Measurements from ENCODE around the gene TMEM132E.
A peak's percentile ranks its signal among the peaks of the same experiment; 100 is the strongest.

Gene TMEM132E

DNA sequence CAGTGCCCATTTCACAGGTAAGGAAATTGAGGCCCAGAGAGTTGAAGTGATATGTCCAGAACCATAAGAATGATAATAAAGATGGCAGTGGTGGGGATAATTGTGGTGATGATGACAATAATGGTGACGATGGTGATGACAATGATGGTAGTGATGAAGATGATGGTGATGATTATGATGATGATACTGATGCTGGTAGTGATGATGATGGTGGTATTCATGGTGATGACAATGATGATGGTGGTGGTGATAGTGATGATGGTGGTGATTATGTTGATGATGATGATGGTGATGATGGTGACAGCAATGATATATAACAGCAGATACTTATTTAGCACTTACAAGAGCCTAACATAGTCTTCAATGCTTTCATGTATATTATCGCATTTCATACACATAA lies 18.1 kb upstream of the TMEM132E start:
- DNase-seq, result no peak
- TF ChIP-seq GATA1 (IDR thresholded peaks at IDR 0.05; ENCODE audit: low read depth, low read length) (no peak), POLR2A (IDR thresholded peaks at IDR 0.05; ENCODE audit: low read length) (no peak)

DNA sequence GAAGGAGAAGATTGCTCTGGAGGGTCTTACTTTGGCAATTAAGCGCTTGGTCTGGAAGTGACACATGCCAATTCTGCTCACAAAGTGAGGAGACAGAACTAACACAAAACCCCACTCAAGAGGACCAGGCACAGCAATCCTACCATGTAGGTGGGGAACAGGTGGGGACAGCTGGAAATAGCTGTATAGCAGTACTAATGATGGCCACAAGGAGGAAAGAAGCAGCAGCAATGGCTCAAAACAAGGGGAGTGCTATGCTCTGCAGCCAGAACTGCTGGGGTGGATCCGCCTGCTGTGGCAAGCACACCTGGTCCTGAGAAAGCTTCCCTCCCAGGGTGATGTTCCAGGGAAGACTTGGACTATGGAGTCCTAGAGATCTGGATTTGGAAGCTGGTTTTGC lies 17.0 kb upstream of the TMEM132E start:
- no peak for TF ChIP-seq GATA1 (IDR thresholded peaks at IDR 0.05; ENCODE audit: low read depth, low read length)
- no peak for TF ChIP-seq POLR2A (IDR thresholded peaks at IDR 0.05; ENCODE audit: low read length)
- peak; percentile 10 to 15 for DNase-seq

DNA sequence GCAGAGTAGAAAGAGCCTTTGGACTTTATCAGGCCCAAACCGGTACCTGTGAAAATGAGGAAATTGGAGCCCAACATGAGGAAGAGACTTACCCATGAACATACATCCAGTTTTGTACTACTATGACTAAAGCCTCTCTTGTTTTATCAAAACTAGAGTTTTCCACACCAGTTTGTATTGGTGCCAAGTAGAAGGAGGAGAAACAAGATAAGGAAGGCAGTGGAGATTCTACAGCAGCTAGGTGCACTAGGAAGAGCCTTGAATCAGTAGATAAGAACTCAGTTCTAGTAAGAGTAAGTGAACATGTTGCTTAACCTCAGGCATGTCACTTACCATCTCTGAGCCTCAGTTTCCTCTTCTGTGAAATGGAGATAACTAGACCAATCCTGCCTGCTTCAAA lies 13.7 kb upstream of the TMEM132E start:
- DNase-seq, result peak; percentile 45 to 55
- TF ChIP-seq POLR2A (IDR thresholded peaks at IDR 0.05; ENCODE audit: low read length), result no peak
- no peak for TF ChIP-seq GATA1 (IDR thresholded peaks at IDR 0.05; ENCODE audit: low read depth, low read length)

DNA sequence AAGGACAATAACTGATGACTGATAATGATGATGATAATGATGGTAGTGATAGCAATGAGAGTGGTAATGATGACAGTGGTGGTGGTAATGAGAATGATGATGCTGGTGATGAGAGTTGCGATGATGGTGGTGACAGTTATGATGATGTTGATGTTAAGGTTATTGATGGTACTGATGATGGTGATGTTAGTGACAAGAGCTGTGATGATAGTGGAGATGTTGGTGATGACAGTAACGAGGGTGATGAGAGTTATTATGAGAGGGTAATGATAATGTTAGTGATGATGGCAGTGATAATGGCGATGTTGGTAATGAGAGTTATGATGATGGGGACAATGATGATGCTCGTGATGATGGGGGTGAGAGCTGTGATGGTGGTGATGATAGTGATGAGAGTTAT lies 13.2 kb upstream of the TMEM132E start:
- DNase-seq, result no peak
- no peak for TF ChIP-seq GATA1 (IDR thresholded peaks at IDR 0.05; ENCODE audit: low read depth, low read length)
- no peak for TF ChIP-seq POLR2A (IDR thresholded peaks at IDR 0.05; ENCODE audit: low read length)

DNA sequence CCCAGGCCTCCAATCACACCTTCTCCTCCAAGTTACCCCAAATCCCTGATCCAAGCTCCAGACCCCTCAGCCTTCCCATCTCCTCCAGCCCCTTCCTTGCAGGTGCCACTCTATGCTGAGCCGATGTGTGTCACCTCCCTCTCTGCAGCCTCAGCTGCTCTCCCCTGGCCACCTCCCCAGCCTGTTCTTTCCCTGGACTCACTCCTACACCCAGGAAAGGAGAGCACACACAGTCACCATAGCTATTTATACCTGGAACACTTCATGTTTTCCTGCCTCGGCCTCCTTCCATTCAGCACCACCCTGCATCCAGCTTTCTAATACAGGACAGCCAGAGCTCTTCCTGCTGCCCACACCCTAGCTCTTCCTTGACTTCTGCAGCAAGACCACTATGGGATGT lies 12.5 kb upstream of the TMEM132E start:
- no peak for TF ChIP-seq POLR2A (IDR thresholded peaks at IDR 0.05; ENCODE audit: low read length)
- TF ChIP-seq GATA1 (IDR thresholded peaks at IDR 0.05; ENCODE audit: low read depth, low read length), result no peak
- no peak for DNase-seq

DNA sequence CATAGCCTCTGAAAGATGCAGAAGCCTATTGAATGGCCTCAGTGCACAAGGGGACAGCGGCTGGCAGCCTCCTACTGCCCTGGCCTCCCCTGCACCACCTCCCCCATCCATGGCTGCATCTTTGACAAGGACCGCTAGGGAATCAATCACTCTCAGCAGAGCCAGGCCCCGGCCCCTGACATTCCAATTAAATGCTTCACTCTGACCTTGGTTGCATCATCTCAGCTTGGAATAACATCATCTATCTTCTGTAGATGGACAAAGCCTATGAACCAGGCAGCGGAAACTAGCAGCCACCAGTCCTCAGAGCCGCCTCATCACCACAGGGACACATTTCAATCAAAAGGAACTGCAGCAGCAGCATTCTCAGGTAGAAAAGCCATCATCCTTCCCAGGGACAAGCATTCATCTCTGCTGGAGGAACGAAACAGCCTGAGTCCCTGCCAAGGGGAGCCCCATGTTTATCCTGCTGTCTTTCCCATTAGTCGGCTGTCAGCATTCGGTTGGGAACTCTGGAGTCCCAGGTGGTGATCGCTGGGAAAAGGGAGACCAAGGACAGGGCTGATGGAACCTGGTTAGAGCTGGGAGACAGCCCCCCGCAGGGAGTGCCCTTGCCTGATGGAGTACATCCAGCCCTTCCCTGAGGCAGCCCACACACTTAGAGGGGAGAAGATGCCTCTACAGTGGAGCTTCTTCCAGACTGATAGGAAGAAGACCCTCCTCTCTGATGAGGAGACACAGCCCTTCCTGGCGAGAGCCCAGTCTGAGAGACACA lies 11.5 kb upstream of the TMEM132E start:
- DNase-seq, result no peak
- no peak for TF ChIP-seq GATA1 (IDR thresholded peaks at IDR 0.05; ENCODE audit: low read depth, low read length)

DNA sequence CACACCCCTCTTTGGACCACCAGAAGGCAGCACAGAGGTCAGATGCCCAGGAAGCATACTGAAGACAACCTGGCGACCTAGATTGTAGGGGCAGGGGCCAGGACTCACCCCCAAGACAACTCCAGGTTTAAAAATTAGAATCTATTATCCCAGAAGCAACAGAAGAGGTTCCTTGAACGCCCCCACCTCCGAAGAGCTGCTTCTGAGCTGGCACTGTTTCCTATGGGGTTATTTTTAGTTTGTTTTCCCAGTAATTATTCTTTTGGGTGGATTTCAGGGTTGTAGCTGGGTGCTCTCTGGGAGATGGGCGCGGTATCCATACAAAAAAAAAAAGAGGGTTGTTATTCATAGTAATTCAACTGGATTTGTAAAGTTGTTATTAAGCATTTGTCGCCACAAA lies 10.4 kb upstream of the TMEM132E start:
- no peak for DNase-seq
- no peak for TF ChIP-seq GATA1 (IDR thresholded peaks at IDR 0.05; ENCODE audit: low read depth, low read length)
- TF ChIP-seq POLR2A (IDR thresholded peaks at IDR 0.05; ENCODE audit: low read length), result no peak

DNA sequence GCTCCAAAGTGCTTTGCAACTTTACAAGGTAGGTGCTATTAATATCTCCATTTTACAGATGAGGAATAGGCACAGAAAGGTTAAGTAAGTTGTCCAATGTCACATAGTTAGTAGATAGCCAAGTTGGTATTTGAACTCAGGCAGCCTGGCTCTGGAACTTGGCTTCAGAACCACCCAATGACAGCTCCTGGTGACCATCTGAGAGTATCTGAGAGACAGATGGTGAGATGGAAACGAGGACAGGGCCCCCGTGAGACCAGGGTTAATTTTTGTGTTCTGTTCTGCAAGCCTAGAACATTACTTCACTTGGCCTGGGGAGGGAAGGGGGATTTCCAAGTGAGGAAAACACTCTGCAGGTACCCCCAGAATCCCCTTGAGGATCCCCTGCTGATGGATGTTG lies 9.8 kb upstream of the TMEM132E start:
- TF ChIP-seq GATA1 (IDR thresholded peaks at IDR 0.05; ENCODE audit: low read depth, low read length), result no peak
- TF ChIP-seq POLR2A (IDR thresholded peaks at IDR 0.05; ENCODE audit: low read length), result no peak
- DNase-seq, result no peak

DNA sequence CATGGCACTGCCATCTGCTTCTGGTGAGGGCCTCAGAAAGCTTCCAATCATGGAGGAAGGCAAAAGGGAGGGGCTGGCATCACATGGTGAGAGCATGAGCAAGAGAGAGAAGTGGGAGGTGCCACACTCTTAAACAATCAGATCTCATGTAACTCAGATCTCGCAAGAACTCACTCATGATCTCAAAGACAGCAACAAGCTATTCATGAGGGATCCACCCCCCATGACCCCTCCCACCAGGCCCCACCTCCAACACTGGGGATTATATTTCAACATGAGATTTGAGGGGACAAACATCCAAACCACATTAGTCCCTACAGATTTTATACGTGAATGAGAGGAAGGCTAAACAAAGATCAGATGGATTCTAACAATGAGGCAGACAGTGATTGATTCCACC lies 8.9 kb upstream of the TMEM132E start:
- no peak for TF ChIP-seq POLR2A (IDR thresholded peaks at IDR 0.05; ENCODE audit: low read length)
- TF ChIP-seq GATA1 (IDR thresholded peaks at IDR 0.05; ENCODE audit: low read depth, low read length), result no peak

DNA sequence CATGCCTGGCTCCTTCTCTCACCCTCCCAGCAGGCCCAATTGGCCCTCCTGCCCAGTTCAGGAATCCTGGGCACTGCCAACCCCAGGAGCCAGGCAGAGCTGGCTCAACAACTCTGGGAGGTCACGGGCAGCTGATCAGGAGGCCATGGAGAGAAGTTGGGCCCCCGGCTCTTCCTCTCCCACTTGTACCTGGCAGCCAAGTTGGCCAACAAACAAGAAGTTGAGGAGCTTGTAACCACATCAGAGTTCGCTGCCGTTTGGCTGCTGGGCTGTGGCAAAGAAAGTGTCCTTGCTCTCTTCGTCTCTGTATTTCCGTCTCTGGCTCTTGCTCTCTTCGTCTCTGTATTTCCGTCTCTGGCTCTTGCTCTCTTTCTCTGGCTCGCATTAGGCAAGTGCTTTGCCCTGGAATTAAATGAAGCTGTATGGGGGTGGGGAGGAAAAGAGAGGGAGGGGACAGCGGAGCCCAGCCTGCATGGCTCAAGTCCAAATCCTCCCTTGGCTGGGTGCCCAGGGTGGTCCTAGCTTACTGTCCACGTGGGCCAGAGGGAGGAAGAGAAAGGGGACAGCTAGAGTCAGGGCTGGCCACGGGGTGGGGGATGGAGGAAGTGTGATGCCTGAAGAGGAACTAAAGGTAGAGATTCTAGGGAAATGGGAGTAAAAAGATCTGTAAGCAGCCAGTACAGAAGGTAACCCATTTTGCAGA lies 7.8 kb upstream of the TMEM132E start:
- TF ChIP-seq POLR2A (IDR thresholded peaks at IDR 0.05; ENCODE audit: low read length) (no peak), GATA1 (IDR thresholded peaks at IDR 0.05; ENCODE audit: low read depth, low read length) (no peak)
- no peak for DNase-seq

More for the DNA sequence above, 8.9 kb upstream of the TMEM132E start:
- DNase-seq, result no peak

DNA sequence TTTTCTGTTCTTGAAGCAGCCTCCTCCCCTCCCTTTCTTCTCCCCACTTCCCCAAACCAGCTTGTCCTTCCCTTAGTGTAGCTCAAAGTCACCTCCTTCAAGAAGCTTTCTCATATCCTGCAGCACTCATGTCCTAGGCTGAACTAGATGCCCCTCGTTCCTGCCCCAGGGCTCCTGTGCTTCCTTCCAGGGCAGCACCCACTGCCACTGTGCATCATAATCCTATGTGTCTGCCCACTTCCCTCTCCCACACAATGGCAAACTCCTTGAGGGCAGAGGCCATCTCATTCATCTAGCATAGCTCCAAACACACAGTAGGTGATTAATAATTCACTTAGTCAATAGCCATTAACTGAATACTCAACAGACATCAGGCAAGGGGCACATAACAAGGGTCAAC lies 6.9 kb upstream of the TMEM132E start:
- no peak for TF ChIP-seq GATA1 (IDR thresholded peaks at IDR 0.05; ENCODE audit: low read depth, low read length)
- no peak for DNase-seq

DNA sequence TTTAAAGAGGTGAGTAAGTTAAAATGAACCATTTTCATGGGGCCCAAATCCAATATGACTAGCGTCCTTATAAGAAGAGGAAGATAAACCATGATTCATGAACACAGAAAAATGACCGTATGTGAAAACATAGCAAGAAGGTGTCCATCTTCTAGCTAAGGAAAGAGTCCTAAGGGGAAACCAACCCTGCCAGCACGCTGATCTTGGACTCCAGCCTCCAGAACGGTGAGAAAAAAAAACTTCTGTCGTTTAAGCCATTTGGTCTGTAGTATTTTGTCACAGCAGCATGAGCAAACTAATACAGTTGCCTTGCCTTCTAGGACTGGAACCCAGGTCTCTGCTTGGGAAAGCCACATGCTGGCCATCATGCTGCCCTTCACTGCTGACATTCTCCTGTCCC lies 4.2 kb upstream of the TMEM132E start:
- no peak for DNase-seq
- TF ChIP-seq GATA1 (IDR thresholded peaks at IDR 0.05; ENCODE audit: low read depth, low read length) (no peak), POLR2A (IDR thresholded peaks at IDR 0.05; ENCODE audit: low read length) (no peak)

DNA sequence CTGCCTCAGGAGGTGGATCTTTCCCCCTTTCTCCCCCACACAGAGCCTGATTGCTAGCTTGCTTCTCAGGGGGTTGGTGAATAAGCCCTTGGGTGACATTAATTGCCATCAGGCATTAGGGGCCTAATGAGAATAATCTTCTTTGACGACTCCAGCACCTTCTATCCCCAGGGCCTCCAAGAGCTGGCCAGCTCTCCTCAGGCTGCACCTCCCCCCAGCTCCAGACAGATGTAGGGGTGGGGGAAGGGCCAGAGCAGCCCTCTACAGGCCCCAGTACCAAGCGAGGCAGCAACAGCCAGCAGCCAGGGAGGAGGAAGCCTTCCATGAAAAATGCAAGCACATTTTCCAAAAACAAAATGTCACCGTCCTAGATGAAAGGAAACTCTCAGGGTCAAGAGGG lies 1.4 kb upstream of the TMEM132E start:
- no peak for DNase-seq

DNA sequence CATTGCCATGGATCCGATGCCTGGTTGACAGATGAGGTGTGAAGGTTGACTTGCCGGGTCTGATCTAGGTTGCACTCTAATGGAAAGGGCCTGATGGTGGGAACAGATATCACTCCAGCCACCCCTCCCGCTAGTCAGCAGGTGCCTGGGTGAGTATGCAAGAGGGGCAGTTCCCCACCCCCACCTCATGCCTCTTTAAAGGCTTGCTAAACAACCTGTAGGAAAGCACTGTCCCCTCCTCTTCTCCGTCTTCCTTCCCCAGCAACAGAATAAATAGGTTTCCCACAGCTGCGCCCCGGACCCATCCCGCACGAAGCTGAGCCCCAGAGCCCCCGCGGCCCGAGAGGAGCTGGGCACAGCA lies 746 bp upstream of the TMEM132E start:
- DNase-seq, result no peak
- TF ChIP-seq POLR2A (IDR thresholded peaks at IDR 0.05; ENCODE audit: low read length) (no peak), GATA1 (IDR thresholded peaks at IDR 0.05; ENCODE audit: low read depth, low read length) (no peak)

More for the DNA sequence above, 1.4 kb upstream of the TMEM132E start:
- no peak for TF ChIP-seq POLR2A (IDR thresholded peaks at IDR 0.05; ENCODE audit: low read length)
- no peak for TF ChIP-seq GATA1 (IDR thresholded peaks at IDR 0.05; ENCODE audit: low read depth, low read length)
